Epithelial cell of prostate (primary cell): ENCODE measurements around the gene CCDC191.

ENCODE experiments used
- DNase-seq: peaks from one replicate; pipeline ENCODE4 v3.0.0-alpha.2; 2011; ENCODE audit warnings: low read depth, low spot score
- H3K27ac ChIP-seq: fragments of 450-650 bp; 2 replicates; pipeline ENCODE4 v1.5.1; 2017; ENCODE audit warnings: mild to moderate bottlenecking

CCDC191 gene, protein sequence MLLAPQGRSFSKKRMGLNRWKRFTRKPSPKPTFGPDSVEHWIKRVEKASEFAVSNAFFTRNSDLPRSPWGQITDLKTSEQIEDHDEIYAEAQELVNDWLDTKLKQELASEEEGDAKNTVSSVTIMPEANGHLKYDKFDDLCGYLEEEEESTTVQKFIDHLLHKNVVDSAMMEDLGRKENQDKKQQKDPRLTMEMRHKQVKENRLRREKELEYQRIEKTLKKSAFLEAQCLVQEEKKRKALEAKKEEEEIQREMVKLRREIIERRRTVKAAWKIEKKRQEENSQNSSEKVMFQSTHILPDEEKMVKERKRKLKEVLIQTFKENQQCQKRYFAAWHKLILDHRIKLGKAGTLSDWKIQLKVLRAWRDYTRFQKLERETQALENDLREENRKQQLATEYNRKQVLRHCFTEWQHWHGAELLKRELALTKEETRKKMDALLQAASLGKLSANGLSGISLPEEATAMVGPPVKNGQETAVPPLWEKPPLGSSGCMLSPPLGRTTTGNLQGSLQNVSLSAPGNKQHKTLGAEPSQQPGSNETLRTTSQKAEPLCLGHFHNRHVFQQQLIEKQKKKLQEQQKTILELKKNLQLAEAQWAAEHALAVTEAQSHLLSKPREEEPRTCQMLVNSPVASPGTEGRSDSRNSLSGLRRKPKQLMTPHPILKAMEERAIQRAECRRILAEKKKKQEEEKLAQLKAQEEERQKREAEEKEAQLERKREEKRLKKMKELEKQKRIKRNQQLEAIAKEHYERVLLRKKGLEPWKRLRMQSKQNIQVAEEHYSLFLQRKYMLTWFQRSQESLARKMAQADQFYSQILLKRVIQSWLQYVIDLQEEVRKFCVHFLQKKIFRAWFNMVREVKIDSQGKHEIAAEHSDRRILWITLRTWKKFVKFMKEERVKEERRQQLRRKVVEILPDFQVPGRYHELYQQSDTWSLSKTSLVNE

DNA sequence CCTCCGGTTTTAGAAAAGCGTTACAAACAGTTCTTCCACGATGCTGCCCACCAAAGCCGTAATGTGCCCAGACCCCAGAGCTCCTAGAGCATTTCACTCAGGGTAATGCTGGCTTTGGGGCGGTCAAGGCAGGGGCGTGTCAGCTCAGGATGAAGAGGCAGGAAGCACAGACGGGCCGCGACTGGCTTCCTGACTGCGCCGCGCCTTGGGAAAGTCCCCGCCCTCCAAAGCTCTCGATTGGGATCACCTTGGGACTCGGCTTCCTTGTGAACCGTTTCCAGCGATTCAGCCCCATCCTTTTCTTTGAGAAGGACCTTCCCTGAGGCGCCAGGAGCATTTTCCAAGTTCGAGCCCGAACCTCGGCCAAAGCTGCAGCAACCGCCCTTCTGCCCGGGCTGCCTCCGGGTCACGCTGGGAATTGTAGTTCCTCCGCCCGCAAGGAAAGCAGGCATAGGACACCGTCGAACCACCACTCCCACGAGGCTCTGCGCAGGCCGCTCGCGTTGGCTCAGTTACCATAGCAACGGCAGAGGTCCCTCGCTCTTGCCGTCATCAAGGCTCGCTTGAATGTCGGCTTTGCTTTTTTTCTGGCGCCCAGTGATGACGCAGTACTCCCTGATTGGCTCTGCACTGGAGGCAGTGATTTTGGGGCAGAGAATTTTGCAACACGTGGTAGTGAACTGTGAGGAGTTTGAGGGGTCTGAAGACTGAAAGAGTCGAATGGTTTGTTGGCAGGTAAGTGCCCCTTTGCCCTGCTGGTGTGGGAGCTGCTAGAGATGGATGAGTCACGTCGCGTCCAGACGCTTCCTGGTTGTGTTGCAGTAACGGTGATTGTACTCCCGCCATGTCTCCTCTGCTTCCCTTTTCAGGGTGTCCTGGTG is at the start of gene CCDC191, which contains the start of gene QTRT2:
Gene CCDC191, minus strand, starts transcription at position 397 of the 881 bp plus-strand sequence. Its CDS starts 60 bp downstream, at position 337.
Gene QTRT2, plus strand, starts transcription at position 608 of the 881 bp plus-strand sequence. CDS start 8,521 bp downstream, outside the sequence.
- H3K27ac ChIP-seq, result peak within 1 kb of the TSS; percentile 84
- peak; percentile 97 for DNase-seq

DNA sequence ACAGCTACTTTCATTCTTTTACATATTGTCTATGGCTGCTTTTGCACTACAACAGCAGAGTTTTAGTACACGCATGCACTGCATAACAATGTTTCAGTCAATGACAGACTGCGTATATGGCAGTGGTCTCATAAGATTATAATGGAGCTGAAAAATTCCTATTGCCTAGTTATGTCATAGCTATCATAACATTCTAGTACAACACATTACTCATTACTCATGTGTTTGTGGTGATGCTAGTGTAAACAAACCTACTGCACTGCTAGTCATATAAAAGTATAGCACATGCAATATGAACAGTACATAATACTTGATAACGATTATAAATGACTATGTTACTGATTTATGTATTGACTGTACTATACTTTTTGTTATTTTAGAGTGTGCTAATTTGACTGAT is 48.1 kb upstream of the CCDC191 start:
- H3K27ac ChIP-seq, result no peak overlapping the region
- DNase-seq, result no peak

DNA sequence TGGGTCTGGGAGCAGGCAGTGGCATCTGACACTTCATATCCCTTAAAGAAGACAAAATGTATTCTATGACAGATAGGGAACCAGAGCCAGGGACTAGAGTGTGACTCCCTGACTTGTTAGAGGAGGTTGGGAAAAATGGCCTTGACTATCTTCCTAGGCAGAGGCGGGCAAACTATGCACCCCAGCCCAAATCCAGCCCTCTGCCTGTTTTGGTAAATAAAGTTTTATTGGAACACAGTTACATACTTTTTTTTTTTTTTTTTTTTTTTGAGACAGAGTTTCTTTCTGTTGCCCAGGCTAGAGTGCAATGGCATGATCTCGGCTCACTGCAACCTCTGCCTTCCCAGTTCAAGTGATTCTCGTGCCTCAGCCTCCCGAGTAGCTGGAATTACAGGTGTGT is 47.5 kb upstream of the CCDC191 start:
- DNase-seq, result no peak

DNA sequence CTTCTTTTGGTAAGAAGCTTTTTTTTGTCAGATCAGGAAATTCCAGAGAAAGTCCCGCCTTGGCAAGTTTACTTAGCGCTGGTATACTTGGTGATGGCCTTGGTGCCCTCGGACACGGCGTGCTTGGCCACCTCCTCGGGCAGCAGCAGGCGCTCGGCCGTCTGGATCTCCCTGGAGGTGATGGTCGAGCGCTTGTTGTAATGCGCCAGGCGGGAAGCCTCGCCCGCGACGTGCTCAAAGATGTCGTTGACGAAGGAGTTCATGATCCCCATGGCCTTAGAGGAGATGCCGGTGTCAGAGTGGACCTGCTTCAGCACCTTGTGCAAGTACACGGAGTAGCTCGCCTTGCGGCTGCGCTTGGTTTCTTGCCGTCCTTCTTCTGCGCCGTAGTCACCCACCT is 46.9 kb upstream of the CCDC191 start:
- no peak for DNase-seq
- H3K27ac ChIP-seq, result no peak overlapping the region

More for the DNA sequence above, 47.5 kb upstream of the CCDC191 start:
- H3K27ac ChIP-seq, result no peak overlapping the region

DNA sequence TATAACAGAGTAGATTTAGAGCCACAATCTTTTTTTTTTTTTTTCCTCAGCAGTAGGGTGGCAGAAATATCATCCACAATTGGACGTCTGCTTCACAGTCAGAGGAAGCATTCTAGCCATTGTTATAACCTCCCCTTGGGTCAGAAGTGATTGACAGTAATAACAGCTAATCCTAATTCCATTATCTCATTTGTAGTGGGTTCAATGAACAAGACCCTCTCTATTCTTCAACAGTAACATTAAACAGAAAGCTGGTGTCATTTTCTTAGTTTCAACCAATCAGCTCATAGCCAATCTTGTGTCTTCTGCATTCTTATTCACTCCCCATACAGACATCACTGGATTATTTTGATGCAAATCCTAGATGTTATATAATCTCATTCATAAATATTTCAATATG is 44.8 kb upstream of the CCDC191 start:
- DNase-seq, result no peak
- no peak overlapping the region for H3K27ac ChIP-seq

DNA sequence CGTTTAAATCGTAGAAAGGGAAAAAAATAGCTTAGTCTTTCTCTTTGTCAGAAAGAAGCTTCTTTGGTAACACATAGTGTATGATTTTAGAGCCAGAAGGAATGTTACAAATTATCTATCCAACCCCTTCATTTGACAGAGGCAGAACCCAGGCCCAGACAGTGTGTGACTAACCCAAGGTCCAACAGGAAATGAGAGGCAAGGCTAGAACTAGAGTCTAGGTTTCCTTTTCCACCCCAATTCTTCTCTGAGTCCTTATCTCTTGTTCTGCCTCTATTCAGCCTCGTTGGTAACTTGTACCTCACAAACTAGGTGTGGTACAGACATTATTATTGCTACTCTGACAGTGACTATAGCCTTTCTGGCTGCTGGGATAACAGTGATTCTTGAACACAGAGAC is 39.5 kb upstream of the CCDC191 start:
- no peak overlapping the region for H3K27ac ChIP-seq
- DNase-seq, result no peak

DNA sequence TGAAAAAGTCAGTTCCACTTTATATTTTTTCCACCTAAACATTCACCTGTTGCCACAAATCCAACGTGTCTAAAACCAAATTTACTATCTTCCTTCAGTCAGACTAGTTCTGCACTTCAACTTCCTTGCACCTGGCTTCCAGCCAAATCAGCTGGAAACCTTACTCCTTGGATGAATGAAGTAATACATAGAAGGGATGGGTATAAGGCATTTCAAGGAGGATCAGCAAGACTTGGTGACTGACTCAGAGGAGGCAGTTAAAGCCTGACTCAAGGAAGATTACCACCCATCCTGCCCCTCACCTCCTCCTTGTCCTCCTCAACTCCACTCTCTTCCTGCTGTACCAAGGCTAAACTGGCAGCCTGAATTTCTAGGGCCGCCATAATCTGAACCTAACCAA is 37.3 kb upstream of the CCDC191 start:
- H3K27ac ChIP-seq, result no peak overlapping the region
- DNase-seq, result peak; percentile 65

DNA sequence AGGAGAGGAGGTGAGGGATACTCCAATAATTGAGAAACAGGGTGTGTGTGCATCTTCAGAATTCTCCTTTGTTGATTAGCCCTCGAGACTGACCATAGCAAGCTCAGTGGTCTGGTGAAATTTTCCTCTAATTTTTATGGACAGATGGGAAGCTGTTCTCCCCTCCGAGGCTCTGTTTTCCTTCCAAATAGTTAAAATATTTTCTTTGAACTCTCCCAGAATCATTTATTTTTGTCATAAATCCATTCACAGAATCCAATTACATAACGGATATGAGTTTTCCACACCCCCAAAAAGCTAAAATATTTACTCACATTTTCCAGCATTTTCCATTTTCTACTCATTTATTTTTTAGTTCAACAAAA is 36.7 kb upstream of the CCDC191 start:
- DNase-seq, result no peak
- H3K27ac ChIP-seq, result no peak overlapping the region

DNA sequence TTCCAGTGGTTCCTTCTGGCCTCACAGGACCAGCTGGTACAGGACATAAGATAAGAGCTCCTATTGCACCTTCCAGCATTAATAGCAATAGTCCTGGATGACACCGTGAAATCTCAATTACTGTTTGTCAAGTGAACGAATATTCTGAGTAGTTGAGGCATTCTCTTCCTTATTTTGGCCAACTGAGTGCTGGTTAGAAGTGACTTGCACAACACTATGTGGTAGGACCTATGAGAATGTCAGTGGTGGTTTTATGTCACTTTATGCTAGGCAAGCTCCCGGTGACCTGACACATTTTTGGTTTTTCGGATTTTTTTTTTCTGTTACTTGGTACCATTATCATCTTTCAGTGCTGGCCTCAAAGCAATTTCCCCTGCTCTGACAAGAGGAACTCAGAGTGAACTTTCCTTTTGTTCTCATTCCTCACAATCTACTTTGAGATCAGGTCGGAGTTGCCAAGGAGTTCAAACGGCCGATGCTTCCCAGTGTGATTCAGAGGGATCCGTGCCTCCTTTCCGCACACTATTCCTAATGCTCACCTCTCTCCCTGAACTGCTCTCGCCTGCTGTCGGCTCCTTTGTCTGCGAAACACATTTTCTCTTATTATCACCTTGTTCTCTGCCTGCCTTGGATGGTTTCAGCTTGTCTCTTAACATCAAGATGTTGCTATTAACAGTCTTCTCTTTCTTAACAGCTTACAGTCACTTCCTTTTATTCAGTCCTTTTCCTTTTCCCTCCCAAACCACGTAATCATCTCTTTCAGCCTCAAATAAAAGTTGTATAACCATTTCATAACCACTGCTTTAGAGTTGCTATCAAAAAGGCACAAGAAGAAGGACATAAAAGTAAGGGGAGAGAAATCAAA is 36.1 kb upstream of the CCDC191 start:
- no peak for DNase-seq
- no peak overlapping the region for H3K27ac ChIP-seq

DNA sequence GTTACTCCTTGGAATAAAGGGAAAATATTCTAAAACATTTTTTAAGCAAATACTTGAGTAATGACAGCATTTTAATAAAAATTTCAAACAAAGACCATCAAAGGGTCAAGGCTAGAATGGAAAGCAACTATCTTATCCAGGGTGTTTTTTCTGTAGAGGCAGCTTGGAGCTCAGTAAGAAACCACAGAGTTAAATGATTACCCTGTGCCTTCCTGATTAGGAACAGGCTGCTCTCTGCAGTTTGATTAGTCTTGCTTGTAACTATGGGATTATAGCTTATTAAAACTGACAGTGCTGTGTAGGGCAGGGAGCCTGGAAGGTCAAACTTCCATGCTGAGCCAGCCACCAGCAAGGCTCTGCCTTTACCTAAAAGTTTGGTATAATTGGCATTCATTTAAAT is 33.3 kb upstream of the CCDC191 start:
- no peak for DNase-seq

DNA sequence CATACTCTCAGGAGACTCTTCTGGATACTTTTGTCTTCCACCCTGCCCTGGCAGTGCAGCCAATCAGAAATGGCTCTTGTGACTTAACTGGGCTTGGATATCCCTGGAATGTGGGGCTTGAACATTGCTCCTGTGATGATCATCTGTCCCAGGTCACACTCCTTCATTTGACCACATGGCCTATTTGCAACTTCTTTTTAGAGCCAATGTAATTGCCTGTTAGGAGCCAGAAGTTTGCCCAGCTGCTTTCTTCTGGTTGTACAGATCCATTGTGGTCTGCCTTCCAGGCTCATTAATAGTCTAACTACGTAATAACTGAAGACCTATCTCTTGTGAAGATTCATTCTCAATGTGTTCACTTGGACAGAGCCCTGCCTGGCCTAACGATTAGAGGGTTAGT is 30.0 kb upstream of the CCDC191 start:
- no peak for DNase-seq

More for the DNA sequence above, 33.3 kb upstream of the CCDC191 start:
- H3K27ac ChIP-seq, result no peak overlapping the region

DNA sequence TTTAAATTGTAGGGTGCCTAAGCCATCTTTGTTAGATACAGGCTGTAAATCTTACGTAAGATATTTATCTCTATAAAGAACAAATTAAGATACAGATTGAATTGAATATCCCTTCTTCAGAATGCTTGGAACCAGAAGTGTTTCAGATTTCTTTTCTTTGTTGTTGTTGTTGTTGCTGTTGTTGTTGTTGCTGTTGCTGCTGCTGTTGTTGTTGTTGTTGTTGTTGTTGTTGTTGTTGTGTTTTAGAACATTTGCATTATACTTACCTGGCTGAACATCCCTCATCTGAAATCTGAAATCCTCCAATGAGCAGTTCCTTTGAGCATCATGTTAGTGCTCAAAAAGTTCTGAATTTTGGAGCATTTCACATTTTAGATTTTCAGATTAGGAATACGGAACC is 26.8 kb upstream of the CCDC191 start:
- no peak overlapping the region for H3K27ac ChIP-seq
- DNase-seq, result no peak

More for the DNA sequence above, 30.0 kb upstream of the CCDC191 start:
- H3K27ac ChIP-seq, result no peak overlapping the region

DNA sequence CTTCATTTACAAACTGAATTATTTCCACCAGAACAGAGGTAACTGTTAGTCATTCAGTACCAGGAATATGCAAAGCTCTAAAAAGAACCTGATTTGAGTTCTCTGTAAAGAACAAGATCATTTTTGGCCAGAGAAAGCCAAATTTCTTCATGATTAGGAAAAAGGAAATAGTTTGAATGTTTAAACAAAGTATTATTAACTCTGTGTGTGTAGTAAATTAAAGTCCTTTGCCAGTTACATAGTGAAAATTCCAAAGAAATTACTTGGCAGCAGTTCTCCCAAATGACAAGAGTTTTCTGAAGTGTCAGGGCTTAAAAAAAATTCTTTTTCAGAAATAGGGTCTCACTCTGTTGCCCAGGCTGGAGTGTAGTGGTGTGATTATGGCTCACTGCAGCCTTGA is 24.7 kb upstream of the CCDC191 start:
- no peak overlapping the region for H3K27ac ChIP-seq
- no peak for DNase-seq

DNA sequence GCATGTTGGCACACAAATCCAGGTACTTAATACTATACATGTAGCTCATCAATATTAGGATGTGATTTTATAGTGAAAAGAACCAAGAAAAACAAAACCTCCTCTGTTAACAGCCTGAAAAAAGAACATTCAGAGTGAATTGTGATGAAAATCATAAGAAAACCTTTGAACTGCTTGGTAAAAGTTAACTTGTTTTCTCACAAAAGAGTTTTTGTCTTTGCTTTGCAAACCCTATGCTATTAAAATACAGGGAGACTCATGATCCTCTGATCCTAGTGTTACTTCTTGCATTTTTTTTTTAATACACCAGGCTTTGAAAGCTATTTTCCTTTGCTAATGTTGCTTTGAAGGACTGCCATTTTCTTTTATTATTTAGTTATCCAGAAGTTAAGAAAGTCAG is 23.9 kb upstream of the CCDC191 start:
- DNase-seq, result no peak
- H3K27ac ChIP-seq, result no peak overlapping the region

DNA sequence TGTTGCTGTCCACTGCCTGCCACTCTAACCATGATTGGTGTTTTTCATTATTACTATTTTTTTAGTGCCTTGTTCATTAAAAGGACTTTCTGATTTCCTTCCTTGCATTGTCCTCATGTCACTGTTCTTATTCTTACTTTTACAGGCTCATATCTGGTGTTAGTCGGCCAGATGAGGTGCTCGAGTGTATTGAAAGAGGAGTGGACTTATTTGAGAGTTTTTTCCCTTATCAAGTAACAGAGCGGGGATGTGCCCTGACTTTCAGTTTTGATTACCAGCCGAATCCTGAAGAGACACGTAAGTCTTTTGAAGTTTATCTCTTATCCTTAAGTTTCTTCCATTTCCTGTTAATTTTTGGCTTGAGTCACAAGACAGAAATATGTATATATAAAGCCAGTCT is 23.4 kb upstream of the CCDC191 start:
- H3K27ac ChIP-seq, result no peak overlapping the region
- no peak for DNase-seq

DNA sequence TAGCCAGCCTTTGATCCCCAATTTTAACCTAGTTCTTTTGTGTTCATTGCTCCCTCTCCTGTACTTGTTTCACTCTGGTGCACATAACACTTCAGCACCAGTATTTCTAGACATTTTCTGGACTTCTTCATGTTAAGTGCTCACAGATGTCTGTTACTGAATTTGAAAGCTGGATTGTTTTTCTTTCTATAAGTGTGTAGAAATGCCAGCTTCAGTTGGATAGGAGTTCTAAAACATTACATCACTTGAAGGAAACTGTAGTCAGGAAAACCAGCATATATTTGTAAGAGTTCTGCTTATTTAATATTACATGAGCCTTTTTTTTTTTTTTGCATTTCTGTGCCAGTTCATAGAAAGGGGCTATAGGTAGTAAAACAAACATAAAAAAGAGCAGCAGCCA is 21.8 kb upstream of the CCDC191 start:
- H3K27ac ChIP-seq, result no peak overlapping the region
- no peak for DNase-seq

DNA sequence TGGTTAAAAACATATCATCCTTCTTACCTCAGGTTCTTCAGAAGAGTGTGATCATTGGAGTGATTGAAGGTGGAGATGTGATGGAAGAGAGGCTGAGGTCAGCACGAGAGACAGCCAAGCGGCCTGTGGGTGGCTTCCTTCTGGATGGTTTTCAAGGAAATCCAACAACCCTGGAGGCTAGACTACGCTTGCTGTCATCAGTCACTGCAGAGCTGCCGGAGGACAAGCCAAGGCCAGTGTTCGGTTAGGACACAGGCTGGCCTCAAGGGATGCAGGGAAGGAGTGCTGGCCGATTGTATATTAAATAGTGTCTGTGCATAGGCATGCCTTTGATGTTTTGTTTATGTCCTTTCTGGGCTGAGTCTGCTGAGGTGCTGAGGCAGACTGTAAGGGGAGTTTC is 20.4 kb upstream of the CCDC191 start:
- no peak overlapping the region for H3K27ac ChIP-seq
- DNase-seq, result no peak

DNA sequence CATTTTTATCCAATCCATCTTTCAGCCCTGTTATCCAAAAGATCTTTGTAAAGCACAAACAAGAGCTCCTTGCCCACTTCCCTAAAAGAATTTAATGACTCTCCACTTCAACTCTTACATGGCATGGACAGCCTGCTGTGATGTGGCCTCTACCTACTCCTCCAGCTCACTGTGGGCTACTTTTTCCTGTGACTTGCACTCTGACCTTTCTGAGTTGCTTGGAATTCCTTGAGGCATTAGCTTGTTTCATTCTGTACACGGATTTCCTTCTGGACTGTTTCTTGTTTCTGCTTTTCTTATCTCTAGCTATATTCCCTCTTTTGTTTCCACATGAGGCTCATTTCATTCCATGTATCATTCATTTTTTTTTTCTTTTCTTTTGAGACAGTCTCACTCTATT is 15.5 kb upstream of the CCDC191 start:
- DNase-seq, result no peak
- no peak overlapping the region for H3K27ac ChIP-seq

DNA sequence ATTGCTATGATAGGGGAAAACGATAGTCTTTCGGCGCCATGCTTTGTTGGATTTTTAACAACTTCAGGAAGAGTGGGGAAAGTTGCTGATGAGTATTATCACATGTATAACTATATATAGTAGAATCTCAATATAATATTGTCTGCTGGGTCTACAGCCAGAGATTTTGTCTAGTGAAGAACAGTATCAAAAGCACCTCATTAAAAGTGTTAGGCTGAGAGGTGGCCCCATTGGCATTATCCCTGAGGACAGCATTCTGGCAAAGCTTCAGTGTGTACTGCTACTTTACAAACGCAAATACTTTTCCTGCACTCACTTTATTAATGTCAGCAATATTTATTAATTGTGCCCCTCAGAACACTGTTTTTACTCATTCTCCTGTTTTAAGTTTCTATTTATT is 12.0 kb upstream of the CCDC191 start:
- no peak for DNase-seq
- no peak overlapping the region for H3K27ac ChIP-seq
